Occipital lobe (tissue), 2 donors: ENCODE measurements around the gene SMG6. TPM values are rescaled to one million over a fixed set of nuclear protein-coding genes. Genes with fewer than 3 reads are reported as not detected.
"Not testable (repeated sequence)": the region's sequence is repeated elsewhere in the genome, so short reads cannot be mapped to it uniquely, and the experiment has no call there.

ENCODE experiments used
- DNase-seq: peaks from one replicate; lab custom pipeline; 2025; lab: John Stamatoyannopoulos, UW
- total RNA-seq: library from RNA; depleted of rRNA; stranded (reverse); fragments of >200 nt; gene quantifications from one replicate; pipeline ENCODE4 v1.2.3, GENCODE V29; 2014

Gene SMG6
- total RNA-seq, 1 donor from 2014 or later = 19.8 TPM

- no peak for DNase-seq
These were observed 100.5 kb downstream of the SMG6 start for GRCh38 chr17:2202996-2203575.

GRCh38 chr17:2202302-2202995 is 101.1 kb downstream of the SMG6 start:
- no peak for DNase-seq

- DNase-seq = not testable (repeated sequence)
These were observed 104.2 kb downstream of the SMG6 start for GRCh38 chr17:2199386-2199785.

- DNase-seq = no peak
These were observed 104.7 kb downstream of the SMG6 start for GRCh38 chr17:2198927-2199326.

- DNase-seq = no peak
These were observed 106.3 kb downstream of the SMG6 start for GRCh38 chr17:2197271-2197670.

GRCh38 chr17:2195729-2196128 is 107.9 kb downstream of the SMG6 start:
- no peak for DNase-seq

GRCh38 chr17:2194889-2195335 is 108.7 kb downstream of the SMG6 start:
- no peak for DNase-seq

GRCh38 chr17:2192367-2193057 is 111.1 kb downstream of the SMG6 start:
- DNase-seq = no peak

GRCh38 chr17:2191785-2192184 is 111.8 kb downstream of the SMG6 start:
- no peak for DNase-seq

GRCh38 chr17:2191227-2191626 is 112.4 kb downstream of the SMG6 start:
- DNase-seq = no peak

GRCh38 chr17:2190014-2190413 is 113.6 kb downstream of the SMG6 start:
- no peak for DNase-seq

GRCh38 chr17:2188971-2189630 is 114.5 kb downstream of the SMG6 start:
- DNase-seq = no peak

- no peak for DNase-seq
These were observed 115.8 kb downstream of the SMG6 start for GRCh38 chr17:2187758-2188157.

- DNase-seq = no peak
These were observed 116.6 kb downstream of the SMG6 start for GRCh38 chr17:2186937-2187336.

- no peak for DNase-seq
These were observed 118.3 kb downstream of the SMG6 start for GRCh38 chr17:2184993-2185931.

- no peak for DNase-seq
These were observed 120.2 kb downstream of the SMG6 start for GRCh38 chr17:2183346-2183745.

GRCh38 chr17:2181897-2182448 is 121.6 kb downstream of the SMG6 start:
- DNase-seq = no peak

GRCh38 chr17:2181206-2181896 is 122.2 kb downstream of the SMG6 start:
- peak; percentile 57 for DNase-seq

- DNase-seq = no peak
These were observed 122.8 kb downstream of the SMG6 start for GRCh38 chr17:2180768-2181167.
